ENCODE measurements around the gene RC3H1.

Gene RC3H1

GRCh38 chr1:174017231-174017970 is 4.8 kb downstream of the RC3H1 start:
- DNase-seq, result no peak
- Histone ChIP-seq H3K27me3 (ENCODE audit: insufficient read depth, low read depth, severe bottlenecking) (no peaks in the 10 kb centered on the region), H3K27ac (no peak overlapping the region), H3K36me3 (peaks cover 19% of the 10 kb centered on the region), H3K9me3 (ENCODE audit: severe bottlenecking) (no peaks in the 10 kb centered on the region), H3K4me3 (ENCODE audit: low read depth, low read length) (no peak overlapping the region)
- no peak for TF ChIP-seq CTCF (IDR thresholded peaks at IDR 0.05; ENCODE audit: low read depth, low read length)

DNA sequence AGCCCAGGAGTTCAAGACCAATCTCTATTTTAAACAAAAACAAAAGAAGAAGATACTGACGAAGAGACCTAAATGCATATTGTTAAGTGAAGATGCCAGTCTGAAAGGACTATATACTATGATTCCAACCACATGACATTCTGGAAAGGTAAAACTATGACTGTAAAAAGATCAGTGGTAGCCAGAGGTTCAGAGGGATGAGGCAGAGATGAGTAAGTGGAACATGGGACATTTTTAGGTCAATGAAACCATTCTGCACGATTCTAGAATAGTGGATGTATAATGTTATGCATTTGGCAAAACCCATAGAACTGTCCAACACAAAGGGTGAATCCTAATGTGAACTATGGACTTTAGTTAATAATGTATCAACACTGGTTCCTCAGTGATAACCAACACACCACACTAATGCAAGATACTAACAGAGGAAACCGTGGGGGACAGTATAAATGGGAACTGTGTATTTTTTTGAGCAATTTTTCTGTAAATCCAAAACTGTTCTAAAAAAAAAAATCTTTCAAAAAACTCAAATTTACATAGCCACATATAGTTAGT is 8.2 kb downstream of the RC3H1 start:
- no peak for DNase-seq
- Histone ChIP-seq H3K4me3 (ENCODE audit: low read depth, low read length) (no peak overlapping the region), H3K27me3 (ENCODE audit: insufficient read depth, low read depth, severe bottlenecking) (no peaks in the 10 kb centered on the region), H3K36me3 (peaks cover 10% of the 10 kb centered on the region; the same call in 1 of the 2 replicates), H3K27ac (no peak overlapping the region), H3K9me3 (ENCODE audit: severe bottlenecking) (no peaks in the 10 kb centered on the region)
- no peak for TF ChIP-seq CTCF (IDR thresholded peaks at IDR 0.05; ENCODE audit: low read depth, low read length)

GRCh38 chr1:174008979-174009378 is 13.2 kb downstream of the RC3H1 start:
- Histone ChIP-seq H3K4me3 (ENCODE audit: low read depth, low read length) (no peak overlapping the region), H3K36me3 (peaks cover 10% of the 10 kb centered on the region), H3K9me3 (ENCODE audit: severe bottlenecking) (no peaks in the 10 kb centered on the region), H3K27me3 (ENCODE audit: insufficient read depth, low read depth, severe bottlenecking) (no peaks in the 10 kb centered on the region), H3K27ac (no peak overlapping the region)
- no peak for DNase-seq
- no peak for TF ChIP-seq CTCF (IDR thresholded peaks at IDR 0.05; ENCODE audit: low read depth, low read length)

DNA sequence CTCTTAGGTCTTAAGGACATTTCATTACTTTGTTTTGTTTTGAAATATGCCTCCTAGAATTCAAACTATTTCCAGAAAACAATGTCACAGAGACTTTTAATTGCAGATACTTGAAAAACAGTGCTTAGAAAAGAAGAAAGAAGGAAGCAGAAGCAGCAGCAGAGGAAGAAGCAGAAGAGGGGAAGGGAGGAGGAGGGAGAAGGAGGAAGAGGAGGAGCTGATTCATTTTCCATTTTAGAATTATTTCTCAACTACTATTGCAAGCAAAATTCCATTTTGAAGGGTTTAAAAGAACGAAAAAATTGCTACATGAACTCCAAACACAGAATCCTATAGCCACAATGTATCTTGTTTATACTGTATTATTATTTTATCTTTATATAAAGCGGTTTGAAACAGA is 13.9 kb downstream of the RC3H1 start:
- H3K9me3 ChIP-seq (ENCODE audit: severe bottlenecking), result no peaks in the 10 kb centered on the region

GRCh38 chr1:174007851-174008250 is 14.3 kb downstream of the RC3H1 start:
- TF ChIP-seq CTCF (IDR thresholded peaks at IDR 0.05; ENCODE audit: low read depth, low read length), result no peak
- no peak overlapping the region for H3K27ac ChIP-seq
- DNase-seq, result no peak
- no peaks in the 10 kb centered on the region for H3K9me3 ChIP-seq (ENCODE audit: severe bottlenecking)
- H3K36me3 ChIP-seq, result peaks cover 10% of the 10 kb centered on the region
- no peaks in the 10 kb centered on the region for H3K27me3 ChIP-seq (ENCODE audit: insufficient read depth, low read depth, severe bottlenecking)
- H3K4me3 ChIP-seq (ENCODE audit: low read depth, low read length), result no peak overlapping the region

More for the DNA sequence above, 13.9 kb downstream of the RC3H1 start:
- Histone ChIP-seq H3K36me3 (peaks cover 8% of the 10 kb centered on the region), H3K4me3 (ENCODE audit: low read depth, low read length) (no peak overlapping the region), H3K27me3 (ENCODE audit: insufficient read depth, low read depth, severe bottlenecking) (no peaks in the 10 kb centered on the region), H3K27ac (no peak overlapping the region)
- no peak for DNase-seq
- no peak for TF ChIP-seq CTCF (IDR thresholded peaks at IDR 0.05; ENCODE audit: low read depth, low read length)
